PFSK-1 (cell line): Measurements from ENCODE around the gene CKAP2L.

ENCODE experiments used
- FOXP2 ChIP-seq: optimal IDR thresholded peaks from 2 replicates; pipeline ENCODE3; 2011; ENCODE audit warnings: borderline replicate concordance, control low read depth, inconsistent platforms; ENCODE audit not compliant: insufficient read depth; ENCODE audit errors: extremely low read length, extremely low read depth
- POLR2AphosphoS5 ChIP-seq: IDR thresholded peaks from 2 replicates; pipeline ENCODE4 v1.6.1; 2012; ENCODE audit warnings: low read depth, mild to moderate bottlenecking, control low read depth, low read length, moderate library complexity
- SIN3A ChIP-seq: IDR thresholded peaks from 2 replicates; pipeline ENCODE4 v1.6.1; 2012; ENCODE audit warnings: mild to moderate bottlenecking, low read length, moderate library complexity, borderline replicate concordance; ENCODE audit not compliant: insufficient read depth
- TAF1 ChIP-seq: IDR thresholded peaks from 2 replicates; pipeline ENCODE4 v1.6.1; 2012; ENCODE audit warnings: low read length, control low read depth, borderline replicate concordance; ENCODE audit not compliant: insufficient read depth
- TF ChIP-seq, protein P1 (sequence below), 2 experiments: IDR thresholded peaks; 2 replicates each; pipeline versions ENCODE4 v1.6.1 to v1.8.0; 2011 to 2012; ENCODE audit warnings: low read depth in 2 of 2, low read length in 2 of 2, control low read depth in 1 of 2, inconsistent platforms in 1 of 2, mild to moderate bottlenecking in 1 of 2, moderate library complexity in 1 of 2; ENCODE audit not compliant: insufficient read depth in 1 of 2

CKAP2L gene

GRCh38 chr2:112811276-112811831 is 46.9 kb upstream of the CKAP2L start:
- no peak for TF ChIP-seq TAF1
- TF ChIP-seq POLR2AphosphoS5 = no peak
- no peak for TF ChIP-seq FOXP2
- no peak for TF ChIP-seq SIN3A
- TF ChIP-seq, protein P1, sequence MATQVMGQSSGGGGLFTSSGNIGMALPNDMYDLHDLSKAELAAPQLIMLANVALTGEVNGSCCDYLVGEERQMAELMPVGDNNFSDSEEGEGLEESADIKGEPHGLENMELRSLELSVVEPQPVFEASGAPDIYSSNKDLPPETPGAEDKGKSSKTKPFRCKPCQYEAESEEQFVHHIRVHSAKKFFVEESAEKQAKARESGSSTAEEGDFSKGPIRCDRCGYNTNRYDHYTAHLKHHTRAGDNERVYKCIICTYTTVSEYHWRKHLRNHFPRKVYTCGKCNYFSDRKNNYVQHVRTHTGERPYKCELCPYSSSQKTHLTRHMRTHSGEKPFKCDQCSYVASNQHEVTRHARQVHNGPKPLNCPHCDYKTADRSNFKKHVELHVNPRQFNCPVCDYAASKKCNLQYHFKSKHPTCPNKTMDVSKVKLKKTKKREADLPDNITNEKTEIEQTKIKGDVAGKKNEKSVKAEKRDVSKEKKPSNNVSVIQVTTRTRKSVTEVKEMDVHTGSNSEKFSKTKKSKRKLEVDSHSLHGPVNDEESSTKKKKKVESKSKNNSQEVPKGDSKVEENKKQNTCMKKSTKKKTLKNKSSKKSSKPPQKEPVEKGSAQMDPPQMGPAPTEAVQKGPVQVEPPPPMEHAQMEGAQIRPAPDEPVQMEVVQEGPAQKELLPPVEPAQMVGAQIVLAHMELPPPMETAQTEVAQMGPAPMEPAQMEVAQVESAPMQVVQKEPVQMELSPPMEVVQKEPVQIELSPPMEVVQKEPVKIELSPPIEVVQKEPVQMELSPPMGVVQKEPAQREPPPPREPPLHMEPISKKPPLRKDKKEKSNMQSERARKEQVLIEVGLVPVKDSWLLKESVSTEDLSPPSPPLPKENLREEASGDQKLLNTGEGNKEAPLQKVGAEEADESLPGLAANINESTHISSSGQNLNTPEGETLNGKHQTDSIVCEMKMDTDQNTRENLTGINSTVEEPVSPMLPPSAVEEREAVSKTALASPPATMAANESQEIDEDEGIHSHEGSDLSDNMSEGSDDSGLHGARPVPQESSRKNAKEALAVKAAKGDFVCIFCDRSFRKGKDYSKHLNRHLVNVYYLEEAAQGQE (IDR thresholded peaks at IDR 0.05; ENCODE audit: insufficient read depth in 1 of 2, low read depth in 2 of 2, low read length in 2 of 2) = no peak

DNA sequence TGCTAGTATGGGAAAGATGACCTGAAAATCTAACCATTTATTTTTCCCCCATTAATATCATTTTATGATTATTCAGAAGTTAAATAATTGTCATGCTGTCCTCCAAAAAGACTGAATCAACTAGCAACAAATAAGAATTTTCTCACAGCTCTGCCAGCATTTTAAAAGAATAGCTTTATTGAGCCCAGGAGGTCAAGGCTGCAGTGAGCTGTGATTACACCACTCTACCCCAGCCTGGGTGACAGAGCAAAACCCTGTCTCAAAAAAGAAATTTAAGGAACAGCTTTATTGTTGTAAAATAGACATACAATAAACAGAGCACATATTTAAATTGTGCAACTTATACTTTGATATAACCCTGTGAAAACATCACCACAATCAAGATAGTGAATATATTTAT is 44.7 kb upstream of the CKAP2L start:
- no peak for TF ChIP-seq TAF1
- no peak for TF ChIP-seq SIN3A
- TF ChIP-seq FOXP2 = no peak
- TF ChIP-seq, protein P1 (IDR thresholded peaks at IDR 0.05; ENCODE audit: insufficient read depth in 1 of 2, low read depth in 2 of 2, low read length in 2 of 2) = no peak
- no peak for TF ChIP-seq POLR2AphosphoS5

- TF ChIP-seq SIN3A (no peak), FOXP2 (no peak), TAF1 (no peak), POLR2AphosphoS5 (no peak)
- TF ChIP-seq, protein P1 (IDR thresholded peaks at IDR 0.05; ENCODE audit: insufficient read depth in 1 of 2, low read depth in 2 of 2, low read length in 2 of 2) = no peak
Observed at GRCh38 chr2:112807233-112807807, 42.9 kb upstream of the CKAP2L start.

DNA sequence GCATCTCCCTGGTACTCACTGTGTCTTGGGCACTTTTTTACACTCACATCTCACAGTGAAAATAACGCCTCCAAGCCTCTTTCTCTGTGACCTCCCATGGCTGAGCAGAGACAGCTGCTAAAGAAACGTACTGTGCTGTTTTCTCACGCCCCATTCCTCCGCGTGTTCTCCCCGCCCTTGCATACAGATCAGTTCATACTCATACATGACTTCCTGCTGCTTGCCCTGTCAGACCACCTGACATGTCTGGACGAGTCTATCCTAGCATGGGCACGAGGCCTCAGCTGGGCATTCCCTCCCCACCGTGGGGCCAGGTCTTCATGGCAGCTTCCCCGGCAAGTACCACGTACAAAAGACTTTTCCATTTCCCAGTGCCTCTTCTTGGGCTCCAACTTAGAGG is 41.1 kb upstream of the CKAP2L start:
- TF ChIP-seq SIN3A = no peak
- no peak for TF ChIP-seq TAF1
- no peak for TF ChIP-seq FOXP2
- TF ChIP-seq, protein P1 (IDR thresholded peaks at IDR 0.05; ENCODE audit: insufficient read depth in 1 of 2, low read depth in 2 of 2, low read length in 2 of 2) = no peak
- no peak for TF ChIP-seq POLR2AphosphoS5
